A549 treated with GW870086 at 1 μM for 4 hours (cell line): Measurements from ENCODE around the gene TLDC2. TPM values are rescaled to one million over a fixed set of nuclear protein-coding genes. Genes with fewer than 3 reads are reported as not detected.

ENCODE experiments used
- total RNA-seq: library from RNA; stranded (reverse); fragments of 200-300 nt; extraction: Qiagen RNA extraction; gene quantifications from 5 replicates; pipeline ENCODE4 v1.2.3, GENCODE V29; 2022; ENCODE audit warnings: low read depth

The TLDC2 gene
- total RNA-seq = not detected in 5 replicates

GRCh38 chr20:36875702-36876472, at the start of gene TLDC2:
TSS of gene TLDC2 (plus strand) at chr20:36876138. CDS start at chr20:36876175, 37 bp downstream.

Other genes with a start within 250 kb of the TLDC2 start
- 0.06 to 0.10 TPM in 2 of 5 replicates, not detected in the others for gene SLA2, start 229.9 kb upstream of the TLDC2 start, total RNA-seq
- gene NDRG3, start 130.0 kb upstream of the TLDC2 start, total RNA-seq = 19.8 to 23.2 TPM (median 21.7 TPM) in 5 replicates
- gene DSN1, start 102.4 kb upstream of the TLDC2 start, total RNA-seq = 21.4 to 27.4 TPM (median 24.5 TPM) in 5 replicates
- 7.0 to 9.4 TPM (median 7.5 TPM) in 5 replicates for gene SAMHD1, start 75.6 kb downstream of the TLDC2 start, total RNA-seq
- gene RBL1, start 219.9 kb downstream of the TLDC2 start, total RNA-seq = 8.2 to 11.0 TPM (median 9.4 TPM) in 5 replicates